Measurements from ENCODE around the gene RWDD4. TPM values are rescaled to one million over a fixed set of nuclear protein-coding genes. Genes with fewer than 3 reads are reported as not detected.

RWDD4 gene
- total and polyA plus RNA-seq, 2 of the 4 experiments (the other 2 are of a cell fraction) = 8.5 to 8.8 TPM

DNA sequence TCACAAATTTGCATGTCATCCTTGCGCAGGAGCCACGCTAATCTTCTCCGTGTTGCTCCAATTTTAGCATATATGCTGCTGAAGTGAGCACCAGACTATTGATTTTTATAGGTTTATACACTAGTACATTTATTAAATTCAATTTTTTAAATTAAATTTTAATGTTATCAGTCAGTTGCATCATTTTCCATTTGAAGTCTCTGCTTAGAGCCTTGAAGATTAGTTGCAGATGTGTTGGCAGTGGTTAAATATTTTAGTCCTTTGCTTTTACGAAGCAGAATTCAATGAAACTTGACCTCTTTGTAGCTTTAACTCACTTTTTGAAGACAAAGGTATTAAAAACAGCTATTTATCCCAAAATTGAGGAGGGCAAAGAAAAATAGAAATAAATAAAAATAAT, 16.6 kb upstream of the RWDD4 start:
- no peak for TF ChIP-seq MAZ (IDR thresholded peaks at IDR 0.05; ENCODE audit: borderline replicate concordance, low read depth, low read length)
- TF ChIP-seq RCOR1 (IDR thresholded peaks at IDR 0.05; ENCODE audit: insufficient replicate concordance, low read length) = no peak
- no peak for TF ChIP-seq RFX5 (IDR thresholded peaks at IDR 0.05; ENCODE audit: low read depth, low read length)
- no peak for TF ChIP-seq ELK1 (IDR thresholded peaks at IDR 0.05; ENCODE audit: borderline replicate concordance, low read depth, low read length)
- TF ChIP-seq, protein P1, sequence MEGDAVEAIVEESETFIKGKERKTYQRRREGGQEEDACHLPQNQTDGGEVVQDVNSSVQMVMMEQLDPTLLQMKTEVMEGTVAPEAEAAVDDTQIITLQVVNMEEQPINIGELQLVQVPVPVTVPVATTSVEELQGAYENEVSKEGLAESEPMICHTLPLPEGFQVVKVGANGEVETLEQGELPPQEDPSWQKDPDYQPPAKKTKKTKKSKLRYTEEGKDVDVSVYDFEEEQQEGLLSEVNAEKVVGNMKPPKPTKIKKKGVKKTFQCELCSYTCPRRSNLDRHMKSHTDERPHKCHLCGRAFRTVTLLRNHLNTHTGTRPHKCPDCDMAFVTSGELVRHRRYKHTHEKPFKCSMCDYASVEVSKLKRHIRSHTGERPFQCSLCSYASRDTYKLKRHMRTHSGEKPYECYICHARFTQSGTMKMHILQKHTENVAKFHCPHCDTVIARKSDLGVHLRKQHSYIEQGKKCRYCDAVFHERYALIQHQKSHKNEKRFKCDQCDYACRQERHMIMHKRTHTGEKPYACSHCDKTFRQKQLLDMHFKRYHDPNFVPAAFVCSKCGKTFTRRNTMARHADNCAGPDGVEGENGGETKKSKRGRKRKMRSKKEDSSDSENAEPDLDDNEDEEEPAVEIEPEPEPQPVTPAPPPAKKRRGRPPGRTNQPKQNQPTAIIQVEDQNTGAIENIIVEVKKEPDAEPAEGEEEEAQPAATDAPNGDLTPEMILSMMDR (conservative IDR thresholded peaks at IDR 0.05; ENCODE audit: low read depth, low read length) = no peak
- TF ChIP-seq RAD21 (IDR thresholded peaks at IDR 0.05; ENCODE audit: low read length) = no peak
- TF ChIP-seq CEBPB (IDR thresholded peaks at IDR 0.05; ENCODE audit: low read depth, low read length) = no peak
- TF ChIP-seq POLR2A (IDR thresholded peaks at IDR 0.05; ENCODE audit: low read depth, low read length) = no peak
- TF ChIP-seq, protein P2, sequence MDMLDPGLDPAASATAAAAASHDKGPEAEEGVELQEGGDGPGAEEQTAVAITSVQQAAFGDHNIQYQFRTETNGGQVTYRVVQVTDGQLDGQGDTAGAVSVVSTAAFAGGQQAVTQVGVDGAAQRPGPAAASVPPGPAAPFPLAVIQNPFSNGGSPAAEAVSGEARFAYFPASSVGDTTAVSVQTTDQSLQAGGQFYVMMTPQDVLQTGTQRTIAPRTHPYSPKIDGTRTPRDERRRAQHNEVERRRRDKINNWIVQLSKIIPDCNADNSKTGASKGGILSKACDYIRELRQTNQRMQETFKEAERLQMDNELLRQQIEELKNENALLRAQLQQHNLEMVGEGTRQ (IDR thresholded peaks at IDR 0.05; ENCODE audit: low read depth, low read length) = no peak
- TF ChIP-seq BHLHE40 (IDR thresholded peaks at IDR 0.05; ENCODE audit: low read depth, low read length) = no peak
- TF ChIP-seq FOS (IDR thresholded peaks at IDR 0.05; ENCODE audit: low read depth, low read length) = no peak
- TF ChIP-seq MAFK (IDR thresholded peaks at IDR 0.05; ENCODE audit: low read depth, low read length) = no peak
- no peak for TF ChIP-seq MXI1 (IDR thresholded peaks at IDR 0.05; ENCODE audit: borderline replicate concordance, low read depth, low read length)
- Histone ChIP-seq H2BK120ac (ENCODE audit: low read depth, low read length) (no peak overlapping the region), H3K9me3 (ENCODE audit: control insufficient read depth, insufficient read depth, low read length) (no peaks in the 10 kb centered on the region), H2AK9ac (replicated peaks; ENCODE audit: low read depth, low read length, poor library complexity) (no peak overlapping the region), H2AK5ac (ENCODE audit: low read depth, low read length) (no peak overlapping the region), H4K8ac (ENCODE audit: low read depth in 2 of 2, low read length in 2 of 2) (no peak overlapping the region), H3K27ac (ENCODE audit: insufficient read depth, low read length) (no peak overlapping the region), H3K9ac (ENCODE audit: low read depth, low read length) (no peak overlapping the region), H3K18ac (ENCODE audit: low read depth, low read length) (no peak overlapping the region), H3K14ac (replicated peaks; ENCODE audit: low read depth, low read length) (no peak overlapping the region), H4K91ac (ENCODE audit: insufficient read depth, low read depth, low read length) (no peak overlapping the region), H4K5ac (ENCODE audit: low read depth, low read length) (no peak overlapping the region), H3K4ac (ENCODE audit: low read depth, low read length) (no peak overlapping the region), H3K4me3 (ENCODE audit: insufficient read depth, low read depth, low read length) (no peak overlapping the region), H3K79me1 (ENCODE audit: low read depth in 1 of 2, low read length in 2 of 2) (no peaks in the 10 kb centered on the region; a peak in 1 of 4 replicates), H3K4me2 (ENCODE audit: low read depth, low read length) (no peak overlapping the region), H2AFZ (replicated peaks; ENCODE audit: low read length, poor library complexity) (no peak overlapping the region), H3K4me1 (ENCODE audit: control insufficient read depth, insufficient read depth, low read length) (no peaks in the 10 kb centered on the region), H3K23ac (ENCODE audit: low read depth, low read length) (no peak overlapping the region), H2BK15ac (ENCODE audit: low read depth, low read length) (no peak overlapping the region), H2BK5ac (ENCODE audit: low read depth, low read length, poor library complexity, severe bottlenecking) (no peak overlapping the region), H2BK20ac (ENCODE audit: low read depth, low read length) (no peak overlapping the region), H3K36me3 (ENCODE audit: control insufficient read depth, insufficient read depth, low read length) (peaks cover 17% of the 10 kb centered on the region), H3K56ac (ENCODE audit: extremely low read depth, insufficient read depth, low read length) (no peak overlapping the region), H3K9me1 (ENCODE audit: insufficient read depth, low read length) (no peaks in the 10 kb centered on the region), H3K27me3 (ENCODE audit: control insufficient read depth, insufficient read depth, low read length) (no peaks in the 10 kb centered on the region), H4K20me1 (ENCODE audit: insufficient read depth, low read length) (no peaks in the 10 kb centered on the region)
- no peak for DNase-seq
- ChIA-PET CTCF (interaction anchor here (1.6 kb wide), 1 partner anchor 9 kb away, joined by 4 read pairs; no protein-coding TSS in a partner anchor), POLR2A (ENCODE audit: unreplicated experiment) (no interaction called here)
- BruUV-seq (replicated peaks) = no TSS peak
- in situ Hi-C loops (cut with MboI; ENCODE audit: low sequenced_read_pairs) (no loop called here), intact Hi-C loops (cut with micrococcal nuclease) (loop anchor here (5.0 kb wide), 1 partner anchor 37 kb away; no protein-coding TSS in a partner anchor), dilution Hi-C loops (cut with HindIII; ENCODE audit: low sequenced_read_pairs, unreplicated experiment) (no loop called here)
- ATAC-seq (ENCODE audit: low read depth) = no peak
- no CpG with 5 or more reads among the region's 4 CpGs for WGBS, 2 experiments (ENCODE audit: extremely low coverage in 2 of 2, insufficient read length in 1 of 2)
